Measurements from ENCODE around the gene ALDH1A2.

Gene ALDH1A2

DNA sequence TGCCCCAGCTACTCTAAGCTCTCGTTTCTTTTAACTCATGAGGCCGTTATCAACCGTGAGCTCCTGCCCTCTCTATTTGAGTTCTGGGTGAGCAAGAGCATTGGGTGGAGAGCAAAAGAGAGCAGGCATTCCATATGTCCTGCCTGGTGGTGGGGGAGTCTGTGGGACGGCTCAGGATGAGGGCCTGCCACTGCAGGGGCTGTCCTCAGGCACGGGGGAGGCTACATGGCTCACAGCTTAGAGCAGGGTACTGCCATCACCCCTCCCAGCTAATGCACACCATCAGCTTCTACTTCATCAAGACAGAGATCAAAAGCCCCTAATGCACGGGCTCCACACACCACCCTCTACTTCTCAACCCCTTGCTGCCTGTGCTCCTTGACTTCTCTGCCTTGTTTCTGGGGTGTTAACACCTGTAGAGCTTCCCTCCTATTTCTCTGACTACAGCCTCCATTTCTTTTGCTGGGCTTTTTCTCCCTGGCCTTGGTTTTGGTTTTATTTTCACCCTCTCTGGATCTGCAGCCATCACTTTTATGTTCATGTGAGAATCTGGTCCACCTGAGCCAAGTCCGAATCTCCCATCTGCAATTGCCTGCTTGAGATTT is 114.1 kb downstream of the ALDH1A2 start:
- no peak for DNase-seq
- in situ Hi-C loops (cut with MboI; ENCODE audit: low pct_unique_long_range_greater_than_20kb, low sequenced_read_pairs) = no loop called here

- no peak for DNase-seq
Measured at GRCh38 chr15:57950381-57950946, 115.0 kb downstream of the ALDH1A2 start.

DNA sequence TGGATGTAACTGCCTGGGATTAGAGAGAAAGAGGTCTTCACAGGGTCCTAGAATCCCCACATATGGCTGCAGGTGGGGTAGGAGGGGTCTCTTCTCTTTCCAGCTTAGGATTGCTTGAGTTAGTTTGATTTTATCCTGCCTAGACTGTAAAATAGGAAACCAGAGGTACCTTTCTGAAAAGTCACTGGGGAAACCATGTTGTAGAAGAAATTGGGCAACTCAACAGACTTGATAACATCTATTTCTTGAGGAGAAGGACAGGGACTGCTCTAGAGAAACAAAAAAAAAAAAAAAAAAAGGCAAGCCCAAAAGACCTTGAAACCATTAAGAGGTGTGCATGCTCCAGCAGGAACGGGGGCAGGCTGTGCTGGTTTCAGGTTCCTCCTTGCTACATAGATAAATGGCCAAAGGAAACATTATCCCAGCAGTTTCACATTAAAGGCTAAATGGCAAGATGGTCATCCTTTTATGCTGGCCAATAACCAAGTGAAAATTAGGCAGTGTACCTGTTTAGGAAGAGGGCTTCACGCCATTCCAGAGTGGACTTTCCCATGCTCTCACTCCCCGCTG is 116.1 kb downstream of the ALDH1A2 start:
- in situ Hi-C loops (cut with MboI; ENCODE audit: low pct_unique_long_range_greater_than_20kb, low sequenced_read_pairs) = no loop called here
- DNase-seq = no peak

More at GRCh38 chr15:57950381-57950946, 115.0 kb downstream of the ALDH1A2 start:
- in situ Hi-C loops (cut with MboI; ENCODE audit: low pct_unique_long_range_greater_than_20kb, low sequenced_read_pairs) = no loop called here

GRCh38 chr15:57948351-57949289 is 116.9 kb downstream of the ALDH1A2 start:
- in situ Hi-C loops (cut with MboI; ENCODE audit: low pct_unique_long_range_greater_than_20kb, low sequenced_read_pairs) = no loop called here
- no peak for DNase-seq

- DNase-seq = no peak
- in situ Hi-C loops (cut with MboI; ENCODE audit: low pct_unique_long_range_greater_than_20kb, low sequenced_read_pairs) = no loop called here
Measured at GRCh38 chr15:57947781-57948180, 117.7 kb downstream of the ALDH1A2 start.

- in situ Hi-C loops (cut with MboI; ENCODE audit: low pct_unique_long_range_greater_than_20kb, low sequenced_read_pairs) = no loop called here
- no peak for DNase-seq
Measured at GRCh38 chr15:57947282-57947681, 118.2 kb downstream of the ALDH1A2 start.

GRCh38 chr15:57946491-57947048 is 118.9 kb downstream of the ALDH1A2 start:
- DNase-seq = no peak
- in situ Hi-C loops (cut with MboI; ENCODE audit: low pct_unique_long_range_greater_than_20kb, low sequenced_read_pairs) = no loop called here

DNA sequence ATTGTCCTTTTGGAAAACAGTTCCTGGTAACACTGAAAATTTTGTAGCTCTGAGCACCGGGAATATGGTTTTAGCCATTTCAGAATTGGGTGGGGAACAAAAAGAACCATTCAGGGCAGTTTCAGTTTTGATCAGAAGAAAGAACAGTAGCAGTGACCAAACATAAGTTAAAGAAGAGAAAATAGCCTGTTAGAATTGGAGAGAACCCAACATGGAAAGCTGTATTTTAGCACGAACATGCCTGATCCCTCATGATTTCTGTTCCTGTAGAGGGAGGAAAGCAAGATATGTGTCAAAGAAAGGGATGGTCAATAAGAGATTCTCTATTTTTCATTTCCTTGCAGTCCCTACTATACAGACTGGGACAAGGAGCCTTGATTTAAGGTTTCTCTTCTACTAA is 119.9 kb downstream of the ALDH1A2 start:
- in situ Hi-C loops (cut with MboI; ENCODE audit: low pct_unique_long_range_greater_than_20kb, low sequenced_read_pairs) = no loop called here
- no peak for DNase-seq

- in situ Hi-C loops (cut with MboI; ENCODE audit: low pct_unique_long_range_greater_than_20kb, low sequenced_read_pairs) = no loop called here
- DNase-seq = no peak
Measured at GRCh38 chr15:57943754-57944420, 121.6 kb downstream of the ALDH1A2 start.

DNA sequence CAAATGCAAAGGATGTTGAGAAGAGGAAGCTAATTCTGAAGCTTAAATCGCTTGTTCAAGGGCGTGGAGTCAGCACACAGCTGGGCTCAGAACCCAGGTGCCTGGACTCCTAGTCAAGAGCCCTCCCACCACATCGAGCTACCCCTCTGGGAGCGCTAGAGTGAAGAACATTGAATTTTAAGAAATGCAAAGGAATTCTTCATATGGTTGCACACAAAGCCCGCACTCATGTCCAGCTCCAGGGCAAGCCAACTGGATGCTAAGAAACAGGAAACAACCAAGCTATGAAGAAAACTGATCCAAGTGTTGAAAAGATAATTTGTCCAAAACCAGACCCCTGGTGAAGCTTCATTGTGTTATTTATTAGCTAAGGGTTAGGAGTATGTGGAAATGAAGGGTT is 122.3 kb downstream of the ALDH1A2 start:
- no peak for DNase-seq
- in situ Hi-C loops (cut with MboI; ENCODE audit: low pct_unique_long_range_greater_than_20kb, low sequenced_read_pairs) = no loop called here

GRCh38 chr15:57941816-57942215 is 123.7 kb downstream of the ALDH1A2 start:
- no peak for DNase-seq
- in situ Hi-C loops (cut with MboI; ENCODE audit: low pct_unique_long_range_greater_than_20kb, low sequenced_read_pairs) = no loop called here

- no peak for DNase-seq
- in situ Hi-C loops (cut with MboI; ENCODE audit: low pct_unique_long_range_greater_than_20kb, low sequenced_read_pairs) = no loop called here
Measured at GRCh38 chr15:57932348-57932747, 133.2 kb downstream of the ALDH1A2 start.

DNA sequence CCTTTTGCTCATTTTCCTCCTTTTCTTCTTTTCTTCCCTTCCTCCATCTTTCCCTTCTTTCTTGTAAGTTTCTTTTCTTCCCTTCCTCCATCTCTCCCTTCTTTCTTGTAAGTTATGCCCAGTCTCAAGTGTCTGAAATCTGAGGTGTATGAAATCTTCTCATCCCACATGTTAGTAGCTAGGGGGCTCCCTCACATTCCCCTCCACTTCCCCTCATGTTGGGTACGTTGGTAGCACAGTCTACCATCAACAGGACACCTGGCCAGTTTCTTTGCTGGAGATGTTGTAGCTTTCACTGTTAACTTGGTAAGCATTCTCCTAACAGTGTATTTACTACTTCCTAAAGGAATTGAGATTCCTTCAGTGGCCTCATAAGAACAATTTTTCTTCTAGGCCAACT is 133.9 kb downstream of the ALDH1A2 start:
- DNase-seq = no peak
- in situ Hi-C loops (cut with MboI; ENCODE audit: low pct_unique_long_range_greater_than_20kb, low sequenced_read_pairs) = no loop called here

GRCh38 chr15:57927091-57927631 is 138.3 kb downstream of the ALDH1A2 start:
- DNase-seq = no peak
- in situ Hi-C loops (cut with MboI; ENCODE audit: low pct_unique_long_range_greater_than_20kb, low sequenced_read_pairs) = no loop called here

GRCh38 chr15:57925650-57926049 is 139.9 kb downstream of the ALDH1A2 start:
- DNase-seq = no peak
- in situ Hi-C loops (cut with MboI; ENCODE audit: low pct_unique_long_range_greater_than_20kb, low sequenced_read_pairs) = no loop called here

DNA sequence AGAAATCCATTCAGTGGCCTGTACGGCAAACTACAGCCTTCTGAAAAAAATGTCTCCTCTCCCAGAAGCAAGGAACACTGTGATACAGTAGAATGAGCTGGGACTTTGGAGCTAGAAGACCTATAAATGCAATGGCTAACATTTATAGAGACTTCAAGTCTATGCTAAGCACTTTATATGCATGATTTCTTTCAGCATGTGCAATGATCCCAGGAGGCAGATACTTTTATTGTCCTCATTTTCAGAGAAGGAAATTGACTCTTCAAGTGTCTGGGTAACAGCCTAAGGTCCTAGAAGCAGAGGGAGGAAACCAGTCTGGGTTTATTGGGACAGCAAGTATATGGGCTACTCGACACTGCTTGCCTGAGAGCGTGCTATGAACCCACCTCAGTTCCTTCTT is 140.9 kb downstream of the ALDH1A2 start:
- no peak for DNase-seq
- in situ Hi-C loops (cut with MboI; ENCODE audit: low pct_unique_long_range_greater_than_20kb, low sequenced_read_pairs) = no loop called here

DNA sequence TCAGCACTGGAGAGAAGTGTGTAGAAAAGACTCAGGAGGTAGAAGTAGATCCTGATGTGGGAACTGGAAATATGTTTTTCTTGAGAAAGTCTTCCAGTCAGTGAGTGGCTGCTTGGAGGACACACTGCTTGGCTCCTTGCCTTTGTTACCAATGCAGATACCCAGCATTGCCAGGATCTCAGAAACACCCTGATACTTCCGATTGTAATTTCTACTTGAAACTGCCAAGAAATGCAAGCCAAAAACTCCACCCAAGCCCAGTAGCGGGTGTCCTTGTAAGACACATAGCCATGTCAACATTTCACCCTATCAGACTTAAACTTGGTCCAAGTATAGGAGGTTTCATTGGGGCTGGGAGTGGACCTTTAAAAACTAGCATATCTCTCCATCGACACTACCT is 141.8 kb downstream of the ALDH1A2 start:
- in situ Hi-C loops (cut with MboI; ENCODE audit: low pct_unique_long_range_greater_than_20kb, low sequenced_read_pairs) = no loop called here
- DNase-seq = no peak

DNA sequence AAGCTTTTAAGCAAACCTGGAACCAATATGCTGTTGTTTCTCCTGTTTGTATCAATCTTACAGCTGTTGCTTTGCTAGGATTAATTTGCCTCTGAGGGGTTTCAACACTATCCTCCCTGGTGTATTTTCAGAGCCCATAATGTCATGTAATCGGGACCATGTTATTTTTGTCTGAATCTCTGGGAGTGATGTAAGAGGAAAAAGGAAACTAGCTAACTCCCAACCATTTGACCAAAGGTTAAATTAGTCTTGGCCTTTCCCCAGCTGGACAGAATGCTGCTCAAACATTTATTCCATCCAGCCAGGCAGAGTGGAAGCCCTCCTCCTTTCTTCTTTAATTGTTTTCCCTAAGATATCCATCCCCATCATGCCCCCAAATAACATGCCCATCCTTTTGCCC is 142.2 kb downstream of the ALDH1A2 start:
- in situ Hi-C loops (cut with MboI; ENCODE audit: low pct_unique_long_range_greater_than_20kb, low sequenced_read_pairs) = no loop called here
- no peak for DNase-seq

DNA sequence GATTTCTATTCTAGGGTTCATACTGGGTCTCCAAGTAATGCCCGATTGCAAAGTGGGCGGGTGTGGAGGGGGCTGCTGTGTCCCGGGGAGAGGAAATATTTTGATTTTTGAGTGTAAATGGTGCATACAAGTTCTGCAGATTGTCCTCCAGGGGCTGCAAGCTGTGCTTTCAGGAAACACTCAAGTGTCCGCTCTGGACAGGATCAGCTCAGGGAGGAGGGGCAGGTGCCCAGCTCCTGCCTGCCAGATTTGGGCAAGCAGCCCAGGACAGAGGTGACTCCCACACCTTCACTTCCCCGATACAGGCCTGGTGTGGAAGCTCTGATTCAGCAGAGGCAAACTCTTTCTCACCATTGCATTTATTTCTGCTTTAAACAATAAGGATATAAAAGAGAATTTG is 142.7 kb downstream of the ALDH1A2 start:
- in situ Hi-C loops (cut with MboI; ENCODE audit: low pct_unique_long_range_greater_than_20kb, low sequenced_read_pairs) = no loop called here
- no peak for DNase-seq
